CD14-positive monocyte (primary cell): Measurements from ENCODE around the gene RNASE13. TPM values are rescaled to one million over a fixed set of nuclear protein-coding genes. Genes with fewer than 3 reads are reported as not detected.

Experiments used
- DNase-seq, 3 donors: peaks; one replicate each; pipeline ENCODE4 v3.0.0-alpha.2; 2011 to 2022
- H2AFZ ChIP-seq: 2 replicates; pipeline ENCODE4 v1.6.0; 2012; ENCODE audit warnings: mild to moderate bottlenecking, low read depth, low read length, inconsistent platforms; ENCODE audit not compliant: insufficient read depth, poor library complexity, severe bottlenecking
- H3K27ac ChIP-seq, 2 donors: 1 replicate in 1 of 2; 2 replicates in 1 of 2; pipeline ENCODE4 v1.5.1; 2012 to 2013; ENCODE audit warnings: low read length in 2 of 2, control low read depth in 1 of 2, inconsistent platforms in 1 of 2, low read depth in 1 of 2, mild to moderate bottlenecking in 1 of 2
- H3K27me3 ChIP-seq, 2 donors: one replicate each; pipeline versions ENCODE4 v1.6.0 to v1.6.1; 2011 to 2013; ENCODE audit warnings: low read length in 2 of 2; ENCODE audit not compliant: control insufficient read depth in 2 of 2, insufficient read depth in 2 of 2
- H3K36me3 ChIP-seq, 2 donors: replicated peaks in 1 of 2; 1 replicate in 1 of 2; 2 replicates in 1 of 2; pipeline versions ENCODE4 v1.5.1 to v1.6.1; 2012 to 2013; ENCODE audit warnings: low read length in 2 of 2, control low read depth in 1 of 2, inconsistent platforms in 1 of 2, mild to moderate bottlenecking in 1 of 2; ENCODE audit not compliant: insufficient read depth in 2 of 2, control insufficient read depth in 1 of 2
- H3K4me1 ChIP-seq, 2 donors: 1 replicate in 1 of 2; 2 replicates in 1 of 2; pipeline versions ENCODE4 v1.5.1 to v1.6.1; 2012 to 2013; ENCODE audit warnings: low read length in 2 of 2, control low read depth in 1 of 2, inconsistent platforms in 1 of 2, mild to moderate bottlenecking in 1 of 2, moderate library complexity in 1 of 2; ENCODE audit not compliant: insufficient read depth in 2 of 2, control insufficient read depth in 1 of 2
- H3K4me2 ChIP-seq: replicated peaks from 2 replicates; pipeline ENCODE3; 2012; ENCODE audit warnings: low read length, moderate library complexity, mild to moderate bottlenecking; ENCODE audit not compliant: poor library complexity, severe bottlenecking; ENCODE audit errors: extremely low read depth
- H3K4me3 ChIP-seq, 3 experiments: fragments of 200-600 bp in 1 of 3; sonication (generic) in 1 of 3; replicated peaks in 1 of 3; 1 replicate in 2 of 3; 2 replicates in 1 of 3; pipeline ENCODE4 v1.5.1; 2011 to 2013; ENCODE audit warnings: low read length in 3 of 3, mild to moderate bottlenecking in 3 of 3, control low read depth in 2 of 3, low read depth in 2 of 3, inconsistent platforms in 1 of 3, moderate library complexity in 1 of 3
- H3K79me2 ChIP-seq: 2 replicates; pipeline ENCODE4 v1.6.0; 2012; ENCODE audit warnings: mild to moderate bottlenecking, control low read depth, inconsistent platforms, low read length, moderate library complexity; ENCODE audit not compliant: insufficient read depth
- H3K9ac ChIP-seq: 2 replicates; pipeline ENCODE4 v1.6.0; 2017; ENCODE audit warnings: low read length, mild to moderate bottlenecking; ENCODE audit not compliant: insufficient read depth, poor library complexity, severe bottlenecking
- H3K9me3 ChIP-seq, 2 donors: replicated peaks in 1 of 2; 1 replicate in 1 of 2; 2 replicates in 1 of 2; pipeline versions ENCODE4 v1.5.1 to v1.6.1; 2012 to 2013; ENCODE audit warnings: low read length in 2 of 2, control low read depth in 1 of 2; ENCODE audit not compliant: control insufficient read depth in 1 of 2, insufficient read depth in 1 of 2
- H4K20me1 ChIP-seq: 2 replicates; pipeline ENCODE4 v1.6.0; 2012; ENCODE audit warnings: mild to moderate bottlenecking, low read length, control low read depth, moderate library complexity; ENCODE audit not compliant: insufficient read depth
- H3K27ac Mint-ChIP-seq, 7 donors: one replicate each; pipeline ENCODE4 v1.8.0; 2020; ENCODE audit warnings: mild to moderate bottlenecking in 7 of 7, mixed read lengths in 7 of 7, moderate library complexity in 6 of 7, inconsistent platforms in 2 of 7
- H3K27me3 Mint-ChIP-seq, 3 donors: one replicate each; pipeline ENCODE4 v1.8.0; 2021 to 2022; ENCODE audit warnings: low read depth in 3 of 3, mild to moderate bottlenecking in 3 of 3, mixed read lengths in 3 of 3, moderate library complexity in 3 of 3, inconsistent platforms in 1 of 3
- H3K36me3 Mint-ChIP-seq, 2 donors: one replicate each; pipeline ENCODE4 v1.8.0; 2020; ENCODE audit warnings: mixed read lengths in 2 of 2, inconsistent platforms in 1 of 2, mild to moderate bottlenecking in 1 of 2
- H3K4me1 Mint-ChIP-seq: one replicate; pipeline ENCODE4 v1.8.0; 2020; ENCODE audit warnings: mild to moderate bottlenecking, mixed read lengths
- H3K4me3 Mint-ChIP-seq, 2 donors: one replicate each; pipeline ENCODE4 v1.8.0; 2020; ENCODE audit warnings: mild to moderate bottlenecking in 2 of 2, mixed read lengths in 2 of 2, moderate library complexity in 1 of 2
- H3K9me3 Mint-ChIP-seq, 7 donors: one replicate each; pipeline ENCODE4 v1.8.0; 2020 to 2022; ENCODE audit warnings: mixed read lengths in 7 of 7, mild to moderate bottlenecking in 6 of 7, moderate library complexity in 6 of 7, inconsistent platforms in 2 of 7
- WGBS: methylation state at CpG from one replicate; pipeline ENCODE4 v1.1.5; 2013; ENCODE audit warnings: missing lambda C conversion rate; ENCODE audit not compliant: insufficient coverage; 5-methylcytosine and 5-hydroxymethylcytosine counted together
- intact Hi-C, 2 donors: fragments of 100-400 bp; cut with micrococcal nuclease; formaldehyde crosslinking; loops; one replicate each; pipeline versions ENCODE4 v1.15.0 to v1.15.1; 2023
- polyA plus RNA-seq, 3 donors: library from polyadenylated mRNA; depleted of rRNA in 1 of 3; unstranded in 2 of 3; stranded (reverse) in 1 of 3; fragments of 300-500 nt in 2 of 3; fragments of >200 nt in 1 of 3; fragmentation: Illumina TruSeq in 2 of 3; gene quantifications; 1 replicate in 2 of 3; 2 replicates in 1 of 3; pipeline ENCODE4 v1.2.3, GENCODE V29; 2012 to 2021
- TF ChIP-seq, protein P1 (sequence below): fragments of 200-600 bp; IDR thresholded peaks from one replicate; pipeline ENCODE4 v1.8.0; 2022; ENCODE audit warnings: antibody characterized with exemption, mild to moderate bottlenecking

The RNASE13 gene
- polyA plus RNA-seq, 3 donors, result 0.39 TPM; not detected in 2

GRCh38 chr14:21054768-21055145, 20.1 kb upstream of the RNASE13 start:
- H3K36me3 Mint-ChIP-seq, result no peaks in the 10 kb centered on the region
- H3K4me2 ChIP-seq, result no peak overlapping the region
- H3K79me2 ChIP-seq, result no peaks in the 10 kb centered on the region
- no peak overlapping the region for H3K4me3 ChIP-seq
- DNase-seq, result no peak
- WGBS, result no CpG with 5 or more reads among the region's 4 CpGs
- no peaks in the 10 kb centered on the region for H3K36me3 ChIP-seq
- no peak overlapping the region for H3K4me3 Mint-ChIP-seq
- no peak overlapping the region for H3K27ac ChIP-seq
- no peaks in the 10 kb centered on the region for H3K9me3 ChIP-seq
- H3K4me1 ChIP-seq, result peaks cover 0 to 9% of the 10 kb centered on the region in 2 donors
- H3K9ac ChIP-seq, result no peak overlapping the region
- no peak overlapping the region for H3K27ac Mint-ChIP-seq
- H4K20me1 ChIP-seq, result no peaks in the 10 kb centered on the region
- intact Hi-C loops, result loop anchor here in 1 of 2 donors (5.0 kb wide), 1 partner anchor 37 kb away; no protein-coding TSS in a partner anchor
- H3K27me3 ChIP-seq, result peaks cover 0 to 6% of the 10 kb centered on the region in 2 donors
- H3K4me1 Mint-ChIP-seq, result peaks cover 3% of the 10 kb centered on the region
- TF ChIP-seq, protein P1, sequence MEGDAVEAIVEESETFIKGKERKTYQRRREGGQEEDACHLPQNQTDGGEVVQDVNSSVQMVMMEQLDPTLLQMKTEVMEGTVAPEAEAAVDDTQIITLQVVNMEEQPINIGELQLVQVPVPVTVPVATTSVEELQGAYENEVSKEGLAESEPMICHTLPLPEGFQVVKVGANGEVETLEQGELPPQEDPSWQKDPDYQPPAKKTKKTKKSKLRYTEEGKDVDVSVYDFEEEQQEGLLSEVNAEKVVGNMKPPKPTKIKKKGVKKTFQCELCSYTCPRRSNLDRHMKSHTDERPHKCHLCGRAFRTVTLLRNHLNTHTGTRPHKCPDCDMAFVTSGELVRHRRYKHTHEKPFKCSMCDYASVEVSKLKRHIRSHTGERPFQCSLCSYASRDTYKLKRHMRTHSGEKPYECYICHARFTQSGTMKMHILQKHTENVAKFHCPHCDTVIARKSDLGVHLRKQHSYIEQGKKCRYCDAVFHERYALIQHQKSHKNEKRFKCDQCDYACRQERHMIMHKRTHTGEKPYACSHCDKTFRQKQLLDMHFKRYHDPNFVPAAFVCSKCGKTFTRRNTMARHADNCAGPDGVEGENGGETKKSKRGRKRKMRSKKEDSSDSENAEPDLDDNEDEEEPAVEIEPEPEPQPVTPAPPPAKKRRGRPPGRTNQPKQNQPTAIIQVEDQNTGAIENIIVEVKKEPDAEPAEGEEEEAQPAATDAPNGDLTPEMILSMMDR, result no peak
- peaks cover 2 to 6% (median 5%) of the 10 kb centered on the region in 3 donors for H3K27me3 Mint-ChIP-seq
- H3K9me3 Mint-ChIP-seq, result no peaks in the 10 kb centered on the region
- no peak overlapping the region for H2AFZ ChIP-seq

- Histone ChIP-seq H3K27me3 (peaks cover 0 to 9% of the 10 kb centered on the region in 2 donors), H4K20me1 (no peaks in the 10 kb centered on the region), H3K4me3 (no peak overlapping the region), H3K36me3 (no peaks in the 10 kb centered on the region), H3K9ac (no peak overlapping the region), H2AFZ (no peak overlapping the region), H3K4me2 (no peak overlapping the region), H3K79me2 (no peaks in the 10 kb centered on the region), H3K27ac (no peak overlapping the region), H3K9me3 (no peaks in the 10 kb centered on the region), H3K4me1 (peaks cover 0 to 9% of the 10 kb centered on the region in 2 donors)
- Mint-ChIP-seq H3K4me1 (peaks cover 3% of the 10 kb centered on the region), H3K27me3 (peaks cover 4 to 9% (median 6%) of the 10 kb centered on the region in 3 donors), H3K27ac (no peak overlapping the region), H3K9me3 (no peaks in the 10 kb centered on the region), H3K36me3 (no peaks in the 10 kb centered on the region), H3K4me3 (no peak overlapping the region)
- intact Hi-C loops, result no loop called here
- TF ChIP-seq, protein P1, result no peak
- no peak for DNase-seq
- WGBS, result no CpG with 5 or more reads among the region's 3 CpGs
These were observed 19.6 kb upstream of the RNASE13 start for GRCh38 chr14:21054123-21054767.
